H1 (cell line): Measurements from ENCODE around the gene KCTD11. TPM values are rescaled to one million over a fixed set of nuclear protein-coding genes. Genes with fewer than 3 reads are reported as not detected.
"Not testable (repeated sequence)": the region's sequence is repeated elsewhere in the genome, so short reads cannot be mapped to it uniquely, and the experiment has no call there.

ENCODE experiments used
- CTCF ChIA-PET: fragments of 300-600 bp; sonication (Branson Sonifier 250); formaldehyde crosslinking; loops from one replicate; lab custom pipeline; 2021; ENCODE audit not compliant: partially characterized antibody; lab: Charles Lee
- POLR2A ChIA-PET: fragments of 300-600 bp; sonication (Branson Sonifier 250); formaldehyde crosslinking; loops from one replicate; lab custom pipeline; 2021; ENCODE audit warnings: inconsistent platforms; ENCODE audit not compliant: partially characterized antibody; lab: Charles Lee
- DNase-seq, 2 experiments: peaks; one replicate each; pipeline versions ENCODE4 v3.0.0 to v3.0.0-alpha.2; 2010 to 2022; ENCODE audit warnings: low spot score in 2 of 2, low read depth in 1 of 2, mixed read lengths in 1 of 2
- FAIRE-seq: peaks from 2 replicates; lab custom pipeline; 2011; peaks lifted over from hg19 to GRCh38; lab: Jason Lieb, UNC
- H2AFZ ChIP-seq: 2 replicates; pipeline ENCODE4 v1.8.1; 2012; ENCODE audit warnings: low read length, inconsistent platforms
- H2AK5ac ChIP-seq: 2 replicates; pipeline ENCODE4 v1.6.1; 2013; ENCODE audit warnings: low read depth, low read length
- H2BK120ac ChIP-seq: replicated peaks from 2 replicates; pipeline ENCODE3; 2013; ENCODE audit warnings: low read depth, low read length, inconsistent platforms
- H2BK12ac ChIP-seq: 2 replicates; pipeline ENCODE4 v1.6.1; 2013; ENCODE audit warnings: low read depth, low read length
- H2BK15ac ChIP-seq: 2 replicates; pipeline ENCODE4 v1.6.1; 2013; ENCODE audit warnings: low read length
- H2BK20ac ChIP-seq: 2 replicates; pipeline ENCODE4 v1.6.1; 2013; ENCODE audit warnings: low read length
- H2BK5ac ChIP-seq: 2 replicates; pipeline ENCODE4 v1.6.1; 2013; ENCODE audit warnings: low read depth, low read length
- H3K14ac ChIP-seq: 2 replicates; pipeline ENCODE4 v1.6.1; 2013; ENCODE audit warnings: inconsistent platforms; ENCODE audit not compliant: insufficient read length
- H3K18ac ChIP-seq: 2 replicates; pipeline ENCODE4 v1.6.1; 2013; ENCODE audit warnings: low read length; ENCODE audit errors: extremely low read depth
- H3K23ac ChIP-seq: 2 replicates; pipeline ENCODE4 v1.6.1; 2013; ENCODE audit warnings: inconsistent platforms; ENCODE audit not compliant: insufficient read length
- H3K23me2 ChIP-seq: 2 replicates; pipeline ENCODE4 v1.6.1; 2013; ENCODE audit warnings: low read depth, low read length
- H3K27ac ChIP-seq: 2 replicates; pipeline ENCODE4 v1.6.1; 2011; ENCODE audit warnings: low read depth, low read length, inconsistent platforms
- H3K27me3 ChIP-seq, 4 experiments: replicated peaks in 1 of 4; 1 replicate in 1 of 4; 2 replicates in 3 of 4; pipeline versions ENCODE4 v1.6.1 to v1.8.1; 2011 to 2013; ENCODE audit warnings: low read length in 3 of 4, mild to moderate bottlenecking in 3 of 4, inconsistent platforms in 2 of 4, mixed read lengths in 2 of 4, moderate library complexity in 1 of 4; ENCODE audit not compliant: control insufficient read depth in 3 of 4, insufficient read depth in 3 of 4; ENCODE audit errors: extremely low read depth in 1 of 4
- H3K36me3 ChIP-seq, 4 experiments: 2 replicates each; pipeline versions ENCODE4 v1.6.1 to v1.8.1; 2011 to 2013; ENCODE audit warnings: mild to moderate bottlenecking in 4 of 4, low read length in 3 of 4, moderate library complexity in 2 of 4, control low read depth in 1 of 4, inconsistent platforms in 1 of 4; ENCODE audit not compliant: insufficient read depth in 4 of 4, control insufficient read depth in 2 of 4
- H3K4ac ChIP-seq: replicated peaks from 2 replicates; pipeline ENCODE3; 2013; ENCODE audit warnings: low read length, low read depth, mixed read lengths, inconsistent platforms; ENCODE audit not compliant: insufficient read length
- H3K4me1 ChIP-seq, 4 experiments: replicated peaks in 1 of 4; 1 replicate in 1 of 4; 2 replicates in 3 of 4; pipeline versions ENCODE4 v1.6.1 to v1.8.1; 2011 to 2013; ENCODE audit warnings: low read length in 3 of 4, inconsistent platforms in 2 of 4, mixed read lengths in 1 of 4; ENCODE audit not compliant: insufficient read depth in 4 of 4, control insufficient read depth in 3 of 4
- H3K4me2 ChIP-seq, 2 experiments: 2 replicates each; pipeline versions ENCODE4 v1.6.1 to v1.8.1; 2011 to 2013; ENCODE audit warnings: low read depth in 2 of 2, low read length in 2 of 2, control low read depth in 1 of 2, inconsistent platforms in 1 of 2, mild to moderate bottlenecking in 1 of 2; ENCODE audit not compliant: insufficient read depth in 1 of 2
- H3K4me3 ChIP-seq, 4 experiments: fragments of 200-600, 300-600 bp in 1 of 4; sonication (generic), shearing (Covaris generic), sonication (Bioruptor Twin) in 1 of 4; 2 replicates each; pipeline versions ENCODE4 v1.5.1 to v1.8.1; 2011 to 2016; ENCODE audit warnings: low read length in 4 of 4, low read depth in 3 of 4, control low read depth in 2 of 4, inconsistent platforms in 2 of 4, mild to moderate bottlenecking in 2 of 4, mixed read lengths in 1 of 4, moderate library complexity in 1 of 4; ENCODE audit not compliant: insufficient read depth in 2 of 4; ENCODE audit errors: extremely low read depth in 1 of 4
- H3K56ac ChIP-seq: replicated peaks from 2 replicates; pipeline ENCODE3; 2013; ENCODE audit warnings: low read depth, mild to moderate bottlenecking, mixed read lengths, low read length, inconsistent platforms; ENCODE audit not compliant: insufficient read length
- H3K79me1 ChIP-seq: 2 replicates; pipeline ENCODE4 v1.6.1; 2013; ENCODE audit warnings: low read depth, low read length, control low read depth
- H3K79me2 ChIP-seq, 2 experiments: 2 replicates each; pipeline versions ENCODE4 v1.6.1 to v1.8.1; 2012 to 2013; ENCODE audit warnings: low read length in 2 of 2, mild to moderate bottlenecking in 2 of 2, inconsistent platforms in 1 of 2; ENCODE audit not compliant: insufficient read depth in 2 of 2, control insufficient read depth in 1 of 2
- H3K9ac ChIP-seq, 4 experiments: replicated peaks in 1 of 4; 1 replicate in 1 of 4; 2 replicates in 3 of 4; pipeline versions ENCODE4 v1.6.1 to v1.8.1; 2011 to 2013; ENCODE audit warnings: low read depth in 3 of 4, low read length in 3 of 4, control low read depth in 2 of 4, mild to moderate bottlenecking in 2 of 4, moderate library complexity in 2 of 4, inconsistent platforms in 1 of 4; ENCODE audit errors: extremely low read depth in 1 of 4
- H3K9me3 ChIP-seq, 2 experiments: 2 replicates each; pipeline versions ENCODE4 v1.6.1 to v1.8.1; 2012 to 2013; ENCODE audit warnings: mild to moderate bottlenecking in 2 of 2, moderate library complexity in 2 of 2, control low read depth in 1 of 2, inconsistent platforms in 1 of 2, low read depth in 1 of 2, low read length in 1 of 2, mixed read lengths in 1 of 2; ENCODE audit not compliant: insufficient read depth in 2 of 2
- H4K20me1 ChIP-seq, 2 experiments: replicated peaks in 1 of 2; 2 replicates each; pipeline versions ENCODE3 to v1.8.1; 2011 to 2013; ENCODE audit warnings: inconsistent platforms in 2 of 2, low read length in 2 of 2, mild to moderate bottlenecking in 1 of 2; ENCODE audit not compliant: insufficient read depth in 2 of 2, control insufficient read depth in 1 of 2
- H4K5ac ChIP-seq: 2 replicates; pipeline ENCODE4 v1.6.1; 2013; ENCODE audit warnings: low read length, low read depth, mixed read lengths, inconsistent platforms; ENCODE audit not compliant: insufficient read length
- H4K8ac ChIP-seq: 2 replicates; pipeline ENCODE4 v1.8.0; 2013; ENCODE audit warnings: mild to moderate bottlenecking, moderate library complexity, low read length, inconsistent platforms; ENCODE audit not compliant: insufficient read depth; ENCODE audit errors: extremely low read depth
- H4K91ac ChIP-seq: replicated peaks from 2 replicates; pipeline ENCODE3; 2013; ENCODE audit warnings: low read length, mixed read lengths, inconsistent platforms; ENCODE audit not compliant: insufficient read length
- WGBS, 2 experiments: shearing (Covaris generic) in 1 of 2; methylation state at CpG; one replicate each; pipeline versions ENCODE4 v1.1.6 to v1.1.7; 2013 to 2015; ENCODE audit warnings: low lambda C conversion rate in 2 of 2, mixed read lengths in 2 of 2, inconsistent platforms in 1 of 2, low coverage in 1 of 2, missing lambda C conversion rate in 1 of 2; ENCODE audit not compliant: insufficient replicate concordance in 2 of 2, insufficient coverage in 1 of 2, insufficient read length in 1 of 2; ENCODE audit errors: extremely low coverage in 1 of 2, missing lambda C conversion rate in 1 of 2; 5-methylcytosine and 5-hydroxymethylcytosine counted together
- polyA plus RNA-seq, 7 experiments: library from polyadenylated mRNA; depleted of rRNA in 3 of 7; stranded (reverse) in 5 of 7; unstranded in 2 of 7; fragments of >200 nt in 5 of 7; fragments of 200-250 nt in 2 of 7; gene quantifications; 1 replicate in 5 of 7; 2 replicates in 1 of 7; 4 replicates in 1 of 7; pipeline versions ENCODE4 v1.2.1 to v1.2.3, GENCODE V29; 2011 to 2013; ENCODE audit warnings: missing spikeins in 2 of 7, mixed read lengths in 2 of 7
- total RNA-seq: library from RNA; stranded (reverse); fragmentation: NEBNext Ultra II Directional; extraction: Animal tissue kit (Norgen Biotek cat#: 25700); gene quantifications from 2 replicates; pipeline ENCODE4 v1.2.1, GENCODE V29; 2021

Gene KCTD11
- total and polyA plus RNA-seq, 2 of the 8 experiments (the other 6 are each of a cell fraction or from before 2014, with no cell fraction given): 8.6 to 9.2 TPM

GRCh38 chr17:7332600-7333069, 19.3 kb upstream of the KCTD11 start:
- not testable (repeated sequence) for H2BK15ac ChIP-seq, H2BK5ac ChIP-seq, H3K36me3 ChIP-seq, H4K5ac ChIP-seq, H3K23ac ChIP-seq, H3K79me1 ChIP-seq, H3K27ac ChIP-seq, H3K18ac ChIP-seq, H3K4me2 ChIP-seq, H3K4ac ChIP-seq, H4K20me1 ChIP-seq, H3K9me3 ChIP-seq, H2AFZ ChIP-seq, FAIRE-seq, H3K27me3 ChIP-seq, H2BK20ac ChIP-seq, H3K23me2 ChIP-seq, H4K8ac ChIP-seq, H4K91ac ChIP-seq, DNase-seq, H3K14ac ChIP-seq, H3K9ac ChIP-seq, H2AK5ac ChIP-seq, H3K56ac ChIP-seq, H3K4me3 ChIP-seq, H2BK120ac ChIP-seq
- Histone ChIP-seq H3K4me1 (peaks cover 3 to 31% (median 19%) of the 10 kb centered on the region in 4 experiments), H2BK12ac (0 out of 2 replicates have a peak overlapping the region, but pooled peaks have one; percentile 39), H3K79me2 (peaks cover 0 to 11% of the 10 kb centered on the region in 2 experiments; a peak in 2 of 4 replicates)
- POLR2A ChIA-PET: interaction anchor here (1.2 to 13.4 kb wide), 4 partner anchors 15 to 256 kb away, joined by 3 to 223 read pairs (median 4); partner anchors contain the start of gene GPS2
- 95% methylated on average over 14 of the region's 14 CpGs; no CpG with 5 or more reads in 1 of the 2 experiments for WGBS, 2 experiments
- CTCF ChIA-PET: interaction anchor here (0.6 to 6.0 kb wide), 3 partner anchors 15 to 201 kb away, joined by 3 to 82 read pairs (median 5); no protein-coding TSS in a partner anchor
